Esophagus (tissue), 2 donors: ENCODE data around the gene C1orf115. TPM values are rescaled to one million over a fixed set of nuclear protein-coding genes. Genes with fewer than 3 reads are reported as not detected.

Experiments
- H3K27ac ChIP-seq, 2 donors: one replicate each; pipeline ENCODE4 v1.5.1; 2013; ENCODE audit warnings: low read depth in 2 of 2, mild to moderate bottlenecking in 2 of 2, inconsistent platforms in 1 of 2, low read length in 1 of 2, moderate library complexity in 1 of 2
- H3K27me3 ChIP-seq, 2 donors: one replicate each; pipeline ENCODE4 v1.6.1; 2013; ENCODE audit warnings: low read length in 2 of 2, control low read depth in 1 of 2, mild to moderate bottlenecking in 1 of 2; ENCODE audit not compliant: insufficient read depth in 2 of 2, control insufficient read depth in 1 of 2
- H3K36me3 ChIP-seq, 2 donors: one replicate each; pipeline ENCODE4 v1.6.1; 2013; ENCODE audit warnings: low read length in 1 of 2; ENCODE audit not compliant: control insufficient read depth in 2 of 2, insufficient read depth in 2 of 2
- H3K4me1 ChIP-seq, 2 donors: one replicate each; pipeline ENCODE4 v1.6.1; 2013; ENCODE audit warnings: low read length in 1 of 2; ENCODE audit not compliant: control insufficient read depth in 2 of 2, insufficient read depth in 2 of 2
- H3K4me3 ChIP-seq, 2 donors: one replicate each; pipeline ENCODE4 v1.5.1; 2013; ENCODE audit warnings: low read length in 2 of 2, mild to moderate bottlenecking in 2 of 2, low read depth in 1 of 2, moderate library complexity in 1 of 2
- H3K9me3 ChIP-seq, 2 donors: one replicate each; pipeline ENCODE4 v1.6.1; 2013; ENCODE audit warnings: mild to moderate bottlenecking in 2 of 2, low read depth in 1 of 2, low read length in 1 of 2, moderate library complexity in 1 of 2; ENCODE audit not compliant: control insufficient read depth in 2 of 2, insufficient read depth in 1 of 2
- WGBS, 2 donors: extraction: QIAGEN DNeasy Blood & Tissue Kit; methylation state at CpG; one replicate each; pipeline ENCODE4 v1.1.7; 2013; 5-methylcytosine and 5-hydroxymethylcytosine counted together
- polyA plus RNA-seq, 2 donors: library from polyadenylated mRNA; stranded (reverse); fragments of 200-250 nt; gene quantifications; one replicate each; pipeline ENCODE4 v1.2.3, GENCODE V29; 2013
- donor health status: healthy with polysubstance abuse.
- donor health status: Bipolar disorder and iron deficiency.

C1orf115 gene
- polyA plus RNA-seq, 2 donors = 1.9 to 2.6 TPM

DNA sequence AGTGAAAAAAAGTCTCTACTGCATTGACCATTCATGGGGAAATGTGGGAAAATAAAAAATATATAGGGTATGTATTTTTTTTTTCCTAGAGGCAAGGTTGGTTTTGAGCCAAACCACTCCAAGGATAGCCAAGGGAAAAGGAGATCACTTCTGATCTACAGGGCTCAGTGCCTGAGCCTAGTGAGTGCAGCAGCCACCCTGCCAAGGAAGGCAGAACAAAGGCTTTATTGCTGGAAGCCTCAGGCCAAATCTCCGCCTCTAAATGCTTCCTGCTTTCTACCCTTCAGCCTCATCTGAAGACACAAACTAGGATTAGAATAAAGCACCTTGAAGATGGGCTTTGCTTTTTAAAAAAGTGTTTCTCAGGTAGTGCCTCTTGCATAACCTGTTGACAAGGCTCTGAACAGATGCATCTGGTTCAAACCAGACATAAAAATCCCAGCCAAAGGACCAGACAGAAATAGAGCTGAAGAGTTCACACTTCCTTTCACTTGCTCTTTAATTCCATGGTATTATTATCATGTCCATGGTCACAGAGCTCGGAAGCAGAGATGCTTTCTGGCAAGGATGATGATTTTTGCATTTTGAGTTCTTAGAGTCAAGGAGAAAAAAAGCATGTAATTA is 10.5 kb downstream of the C1orf115 start:
- 13 to 38% methylated on average over 2 of the region's 2 CpGs for WGBS, 2 donors
- Histone ChIP-seq H3K4me1 (no peaks in the 10 kb centered on the region), H3K36me3 (no peaks in the 10 kb centered on the region), H3K27me3 (peaks cover 0 to 3% of the 10 kb centered on the region in 2 donors), H3K9me3 (no peaks in the 10 kb centered on the region), H3K27ac (no peak overlapping the region), H3K4me3 (no peak overlapping the region)

DNA sequence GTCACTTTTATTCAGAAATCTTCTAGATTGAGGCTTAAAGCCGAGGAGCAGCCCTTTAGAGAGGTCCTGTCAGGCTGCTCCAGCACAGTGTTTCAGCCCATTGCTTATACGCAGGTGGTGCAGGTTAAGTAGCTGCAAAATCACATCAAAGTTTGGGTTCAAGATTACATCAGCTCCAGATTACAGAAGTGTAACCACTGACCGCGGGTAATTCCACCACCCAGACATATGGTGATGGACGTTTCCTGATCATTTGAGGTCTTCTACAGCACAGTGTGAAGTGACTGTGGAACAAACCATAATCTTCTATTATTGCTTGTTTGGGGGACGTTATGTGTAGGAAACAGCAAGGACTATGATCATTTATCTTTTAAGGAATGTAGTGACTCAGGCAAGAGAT is 11.8 kb downstream of the C1orf115 start:
- H3K36me3 ChIP-seq = no peaks in the 10 kb centered on the region
- H3K4me3 ChIP-seq = no peak overlapping the region
- no peaks in the 10 kb centered on the region for H3K9me3 ChIP-seq
- 62 to 75% methylated on average over 6 of the region's 6 CpGs for WGBS, 2 donors
- H3K27me3 ChIP-seq = peaks cover 0 to 3% of the 10 kb centered on the region in 2 donors
- H3K4me1 ChIP-seq = no peaks in the 10 kb centered on the region
- no peak overlapping the region for H3K27ac ChIP-seq

DNA sequence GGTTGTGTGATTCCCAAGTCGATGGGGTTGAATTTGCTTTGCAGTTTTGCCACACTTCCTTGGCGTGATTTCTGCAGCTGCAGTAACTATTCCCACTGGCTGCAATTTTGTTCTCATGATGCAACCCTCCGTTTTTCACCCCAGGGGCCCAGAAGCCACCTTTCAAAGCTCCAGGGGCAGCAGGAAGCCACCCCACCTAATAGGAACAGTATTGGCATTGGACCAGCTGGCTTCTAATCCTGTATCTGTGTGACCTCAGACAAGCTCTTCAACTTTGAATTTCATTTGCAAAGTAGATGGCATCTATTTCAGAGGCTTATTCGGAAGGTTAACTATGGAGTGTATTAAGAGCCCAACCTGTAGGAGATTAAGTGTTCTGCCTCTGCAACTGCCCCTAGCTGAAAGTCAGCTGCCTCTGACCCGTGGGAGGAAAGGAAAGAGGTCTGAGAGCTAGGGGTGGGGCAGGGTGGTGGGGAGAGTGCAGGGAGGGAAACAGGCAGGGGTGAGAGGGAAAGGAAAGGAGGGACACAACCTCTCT is 12.6 kb downstream of the C1orf115 start:
- no peaks in the 10 kb centered on the region for H3K9me3 ChIP-seq
- 47 to 56% methylated on average over 5 of the region's 5 CpGs for WGBS, 2 donors
- H3K36me3 ChIP-seq = no peaks in the 10 kb centered on the region
- H3K27ac ChIP-seq = no peak overlapping the region
- peaks cover 0 to 3% of the 10 kb centered on the region in 2 donors for H3K27me3 ChIP-seq
- H3K4me3 ChIP-seq = no peak overlapping the region
- no peaks in the 10 kb centered on the region for H3K4me1 ChIP-seq

DNA sequence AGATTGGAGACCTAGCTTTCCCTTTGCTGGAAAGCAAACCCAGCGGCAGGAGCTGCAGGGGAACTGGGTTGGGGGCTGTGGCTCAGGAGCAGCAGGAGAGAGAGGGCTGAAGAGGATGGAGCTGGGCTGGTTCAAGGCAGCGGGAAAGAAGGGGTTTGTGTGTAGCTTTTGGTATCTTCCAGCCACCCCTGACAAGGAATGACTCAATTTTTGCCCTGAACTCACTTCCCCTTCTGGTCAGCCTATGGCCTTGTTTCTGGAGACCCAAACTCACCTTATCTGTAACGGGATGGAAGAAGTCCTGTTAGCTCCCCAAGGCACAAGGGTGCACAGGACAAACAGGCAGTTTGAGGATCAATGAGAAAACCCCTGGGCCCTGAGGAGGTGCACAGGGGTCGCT is 13.1 kb downstream of the C1orf115 start:
- no peak overlapping the region for H3K4me3 ChIP-seq
- H3K27ac ChIP-seq = no peak overlapping the region
- no peaks in the 10 kb centered on the region for H3K36me3 ChIP-seq
- H3K9me3 ChIP-seq = no peaks in the 10 kb centered on the region
- H3K4me1 ChIP-seq = no peaks in the 10 kb centered on the region
- 86 to 88% methylated on average over 4 of the region's 4 CpGs for WGBS, 2 donors
- peaks cover 0 to 3% of the 10 kb centered on the region in 2 donors for H3K27me3 ChIP-seq

DNA sequence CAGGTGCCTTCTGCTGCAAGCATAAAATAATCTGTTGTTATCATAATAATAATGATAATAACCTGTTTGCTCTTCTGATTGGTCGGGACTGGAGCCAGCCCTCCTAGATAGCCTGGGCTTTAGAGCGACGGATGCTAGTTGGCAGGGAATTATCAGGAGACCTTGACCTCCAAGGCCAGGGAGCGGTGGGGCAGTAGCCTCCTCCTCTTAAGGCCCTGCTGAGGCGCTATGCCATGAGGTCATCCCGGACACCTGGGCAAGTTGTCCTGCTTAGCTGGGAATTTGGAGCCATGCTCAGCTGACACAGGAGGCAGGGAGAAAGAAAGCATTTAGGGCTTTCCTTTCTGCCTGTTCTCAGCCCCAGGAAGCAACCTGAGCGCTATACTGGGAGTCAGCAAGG is 15.6 kb downstream of the C1orf115 start:
- Histone ChIP-seq H3K4me1 (no peaks in the 10 kb centered on the region), H3K27ac (no peak overlapping the region), H3K4me3 (no peak overlapping the region), H3K36me3 (no peaks in the 10 kb centered on the region), H3K9me3 (no peaks in the 10 kb centered on the region), H3K27me3 (peaks cover 0 to 3% of the 10 kb centered on the region in 2 donors)
- WGBS, 2 donors = 66 to 86% methylated on average over 7 of the region's 7 CpGs

DNA sequence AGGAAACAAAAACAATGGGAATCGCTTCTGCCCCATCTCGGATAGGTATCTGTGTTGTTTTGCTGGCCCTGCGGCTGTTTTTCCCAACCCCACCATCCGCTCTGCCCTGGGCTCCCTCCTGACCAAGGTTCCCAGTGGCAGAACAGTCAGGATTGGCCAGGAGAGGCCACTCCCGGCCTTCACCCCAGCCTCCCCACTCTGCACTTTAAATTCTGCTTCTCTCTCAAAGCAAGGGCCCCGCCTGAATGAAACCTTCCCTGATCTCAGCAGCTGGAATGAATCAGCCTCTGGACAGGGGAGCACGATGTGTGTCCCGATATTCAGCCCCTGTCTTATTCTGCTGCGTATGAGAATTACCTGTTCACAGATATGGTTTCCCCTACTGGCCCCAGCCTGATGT is 16.3 kb downstream of the C1orf115 start:
- H3K36me3 ChIP-seq = no peaks in the 10 kb centered on the region
- no peak overlapping the region for H3K27ac ChIP-seq
- H3K9me3 ChIP-seq = no peaks in the 10 kb centered on the region
- WGBS, 2 donors = 59 to 76% methylated on average over 9 of the region's 9 CpGs
- no peak overlapping the region for H3K4me3 ChIP-seq
- no peaks in the 10 kb centered on the region for H3K4me1 ChIP-seq
- H3K27me3 ChIP-seq = peaks cover 0 to 3% of the 10 kb centered on the region in 2 donors

DNA sequence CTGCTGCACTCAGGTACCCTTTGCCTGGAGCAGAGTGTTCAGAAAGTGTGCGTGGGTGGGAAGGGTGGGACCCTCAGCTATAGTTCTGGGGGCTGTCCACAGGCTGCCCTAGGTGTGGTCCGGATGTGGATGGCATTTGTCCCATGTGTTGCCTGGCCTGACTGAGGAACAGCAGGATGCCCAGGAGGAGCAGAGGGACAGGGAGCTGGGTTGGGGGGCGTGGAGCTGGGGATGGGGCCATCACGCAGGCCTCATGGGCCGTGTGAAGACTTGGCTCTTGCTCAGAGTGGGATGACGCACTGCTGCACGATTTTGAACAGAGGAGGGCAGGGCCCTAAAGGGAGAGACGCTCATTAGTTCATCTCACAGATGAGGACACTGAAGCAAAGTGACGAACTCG is 17.0 kb downstream of the C1orf115 start:
- Histone ChIP-seq H3K9me3 (no peaks in the 10 kb centered on the region), H3K27ac (no peak overlapping the region), H3K36me3 (no peaks in the 10 kb centered on the region), H3K4me1 (no peaks in the 10 kb centered on the region), H3K27me3 (peaks cover 0 to 3% of the 10 kb centered on the region in 2 donors), H3K4me3 (no peak overlapping the region)
- WGBS, 2 donors = 85 to 86% methylated on average over 10 of the region's 10 CpGs

DNA sequence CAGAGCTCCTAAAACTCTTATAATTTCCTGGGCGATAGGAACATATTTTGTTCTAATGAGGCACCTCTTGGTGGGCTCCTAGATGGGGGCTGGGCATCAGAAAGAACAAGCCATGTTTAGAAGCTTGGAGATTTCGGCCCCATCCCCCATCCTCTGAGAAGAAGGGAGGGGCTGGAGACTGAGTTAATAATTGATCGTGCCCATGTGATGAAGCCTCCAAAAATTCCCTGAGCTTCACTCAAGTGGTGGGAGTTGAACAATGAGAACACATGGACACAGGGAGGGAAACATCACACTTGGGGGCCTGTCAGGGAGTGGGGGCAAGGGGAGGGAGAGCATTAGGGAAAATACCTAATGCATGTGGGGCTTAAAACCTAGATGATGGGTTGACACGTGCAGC is 18.1 kb downstream of the C1orf115 start:
- WGBS, 2 donors = 83 to 88% methylated on average over 4 of the region's 4 CpGs
- Histone ChIP-seq H3K4me1 (no peaks in the 10 kb centered on the region), H3K27ac (no peak overlapping the region), H3K27me3 (peaks cover 0 to 1% of the 10 kb centered on the region in 2 donors), H3K9me3 (no peaks in the 10 kb centered on the region), H3K36me3 (no peaks in the 10 kb centered on the region), H3K4me3 (no peak overlapping the region)

DNA sequence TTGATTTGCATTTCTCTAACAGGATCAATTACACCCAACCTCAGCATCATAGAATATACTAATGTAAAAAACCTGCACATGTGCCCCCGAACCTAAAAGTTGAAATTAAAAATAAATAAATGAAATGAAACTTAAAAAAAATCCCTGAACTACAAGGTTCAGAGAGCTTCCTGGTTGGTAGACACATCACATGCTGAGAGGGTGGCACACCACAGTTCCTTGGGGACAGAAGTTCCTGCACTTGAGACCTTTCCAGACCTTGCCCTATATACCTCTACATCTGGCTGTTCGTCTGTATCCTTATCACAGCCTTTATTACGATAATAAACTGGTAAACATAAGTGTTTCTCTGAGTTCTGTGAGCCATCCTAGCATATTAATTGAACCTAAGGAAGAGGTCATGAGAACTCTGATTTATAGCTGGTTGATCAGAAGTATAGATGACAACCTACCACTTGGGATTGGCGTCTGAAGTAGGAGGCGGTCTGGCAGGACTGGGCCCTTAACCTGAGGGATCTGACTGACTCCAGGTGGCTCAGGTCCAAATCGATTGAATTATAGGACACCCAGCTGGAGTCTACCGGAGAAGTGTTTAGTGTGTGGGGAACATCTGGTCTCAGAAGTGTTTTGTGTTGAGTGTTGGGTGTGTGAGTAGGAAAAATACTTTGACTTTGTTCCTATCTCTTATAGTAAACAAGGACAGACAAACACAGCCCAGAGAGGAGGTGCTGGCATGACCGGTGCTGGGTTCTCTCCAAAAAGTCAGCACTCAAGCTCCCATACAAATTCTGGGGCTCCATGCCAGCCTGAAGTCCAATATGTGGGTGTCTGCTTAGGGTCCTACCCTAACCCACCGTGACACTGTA is 19.0 kb downstream of the C1orf115 start:
- 48 to 72% methylated on average over 9 of the region's 9 CpGs for WGBS, 2 donors
- no peaks in the 10 kb centered on the region for H3K36me3 ChIP-seq
- H3K27ac ChIP-seq = no peak overlapping the region
- H3K4me3 ChIP-seq = no peak overlapping the region
- no peaks in the 10 kb centered on the region for H3K4me1 ChIP-seq
- H3K9me3 ChIP-seq = no peaks in the 10 kb centered on the region
- no peaks in the 10 kb centered on the region for H3K27me3 ChIP-seq
